ENCODE data around the gene MAP2K4. TPM values are rescaled to one million over a fixed set of nuclear protein-coding genes. Genes with fewer than 3 reads are reported as not detected.

The MAP2K4 gene
- total RNA-seq, 4 donors from 2014 or later: 17.6 to 28.6 (median 24.0) TPM

- no peak for DNase-seq (ENCODE audit: low spot score in 2 of 2)
- WGBS, 2 donors: 89 to 90% methylated on average over 4 of the region's 4 CpGs
These were observed 64.6 kb downstream of the MAP2K4 start for GRCh38 chr17:12085076-12085949.

GRCh38 chr17:12088035-12088434, 67.4 kb downstream of the MAP2K4 start:
- WGBS, 2 donors: 96 to 100% methylated on average over 1 of the region's 1 CpG
- H3K4me3 ChIP-seq: no peak overlapping the region
- H3K4me1 ChIP-seq: no peaks in the 10 kb centered on the region
- H3K36me3 ChIP-seq: peaks cover 0 to 21% (median 3%) of the 10 kb centered on the region in 3 donors
- no peak for DNase-seq (ENCODE audit: low spot score in 2 of 2)
- H3K9me3 ChIP-seq: no peaks in the 10 kb centered on the region
- H3K27ac ChIP-seq: no peak overlapping the region
- no peaks in the 10 kb centered on the region for H3K27me3 ChIP-seq
- TF ChIP-seq CTCF (IDR thresholded peaks at IDR 0.05) (no peak), EP300 (IDR thresholded peaks at IDR 0.05) (no peak), POLR2A (IDR thresholded peaks at IDR 0.05) (no peak)

More at GRCh38 chr17:12085076-12085949, 64.6 kb downstream of the MAP2K4 start:
- Histone ChIP-seq H3K36me3 (peaks cover 0 to 14% (median 3%) of the 10 kb centered on the region in 3 donors), H3K27ac (no peak overlapping the region), H3K4me1 (peaks cover 0 to 12% (median 0%) of the 10 kb centered on the region in 4 donors), H3K27me3 (no peaks in the 10 kb centered on the region), H3K9me3 (no peaks in the 10 kb centered on the region), H3K4me3 (no peak overlapping the region)
- no peak for TF ChIP-seq EP300 (IDR thresholded peaks at IDR 0.05)
- no peak for TF ChIP-seq CTCF (IDR thresholded peaks at IDR 0.05)

- TF ChIP-seq EP300 (IDR thresholded peaks at IDR 0.05): no peak
- TF ChIP-seq CTCF (IDR thresholded peaks at IDR 0.05): no peak
- TF ChIP-seq POLR2A (IDR thresholded peaks at IDR 0.05): no peak
- peaks cover 0 to 24% (median 3%) of the 10 kb centered on the region in 3 donors for H3K36me3 ChIP-seq
- no peaks in the 10 kb centered on the region for H3K4me1 ChIP-seq
- H3K27ac ChIP-seq: no peak overlapping the region
- no peaks in the 10 kb centered on the region for H3K9me3 ChIP-seq
- WGBS, 2 donors: 83 to 86% methylated on average over 3 of the region's 3 CpGs
- no peak for DNase-seq (ENCODE audit: low spot score in 2 of 2)
- H3K4me3 ChIP-seq: no peak overlapping the region
- H3K27me3 ChIP-seq: no peaks in the 10 kb centered on the region
These were observed 69.2 kb downstream of the MAP2K4 start for GRCh38 chr17:12089809-12090384.

- H3K9me3 ChIP-seq: no peaks in the 10 kb centered on the region
- H3K27ac ChIP-seq: no peak overlapping the region
- H3K4me1 ChIP-seq: no peaks in the 10 kb centered on the region
- peaks cover 0 to 54% (median 0%) of the 10 kb centered on the region in 3 donors for H3K36me3 ChIP-seq
- 88 to 93% methylated on average over 2 of the region's 2 CpGs for WGBS, 2 donors
- DNase-seq (ENCODE audit: low spot score in 2 of 2): no peak
- no peak overlapping the region for H3K4me3 ChIP-seq
- TF ChIP-seq POLR2A (IDR thresholded peaks at IDR 0.05): no peak
- no peak for TF ChIP-seq EP300 (IDR thresholded peaks at IDR 0.05)
- TF ChIP-seq CTCF (IDR thresholded peaks at IDR 0.05): no peak
- H3K27me3 ChIP-seq: no peaks in the 10 kb centered on the region
These were observed 73.7 kb downstream of the MAP2K4 start for GRCh38 chr17:12094336-12094735.

- WGBS, 2 donors: 94 to 97% methylated on average over 5 of the region's 5 CpGs
These were observed 74.8 kb downstream of the MAP2K4 start for GRCh38 chr17:12095522-12095921.

More at GRCh38 chr17:12095522-12095921, 74.8 kb downstream of the MAP2K4 start:
- no peak for TF ChIP-seq CTCF (IDR thresholded peaks at IDR 0.05)
- no peak for TF ChIP-seq POLR2A (IDR thresholded peaks at IDR 0.05)
- TF ChIP-seq EP300 (IDR thresholded peaks at IDR 0.05): no peak
- DNase-seq (ENCODE audit: low spot score in 2 of 2): no peak
- Histone ChIP-seq H3K27me3 (no peaks in the 10 kb centered on the region), H3K9me3 (no peaks in the 10 kb centered on the region), H3K36me3 (peaks cover 0 to 58% (median 0%) of the 10 kb centered on the region in 3 donors), H3K27ac (no peak overlapping the region), H3K4me1 (no peaks in the 10 kb centered on the region), H3K4me3 (no peak overlapping the region)
